WERI-Rb-1 (cell line): ENCODE results near the gene PCID2.

Experiments
- DNase-seq: peaks from one replicate; pipeline ENCODE4 v3.0.0-alpha.2; 2020
- H3K27ac ChIP-seq: fragments of 250-450 bp; sonication (Bioruptor Pico); 2 replicates; pipeline ENCODE4 v1.5.1; 2020; ENCODE audit warnings: mild to moderate bottlenecking, moderate library complexity
- H3K27me3 ChIP-seq: fragments of 250-450 bp; sonication (Bioruptor Pico); 2 replicates; pipeline ENCODE4 v1.5.1; 2021; ENCODE audit warnings: mild to moderate bottlenecking, low read depth, moderate library complexity; ENCODE audit not compliant: insufficient read depth, severe bottlenecking
- H3K36me3 ChIP-seq: fragments of 250-450 bp; sonication (Bioruptor Pico); 2 replicates; pipeline ENCODE4 v1.5.1; 2020; ENCODE audit warnings: mild to moderate bottlenecking, moderate library complexity
- H3K4me3 ChIP-seq: 2 replicates; pipeline ENCODE4 v1.5.1; 2011; ENCODE audit warnings: low read depth, mild to moderate bottlenecking, control low read depth, low read length
- H3K9me3 ChIP-seq: fragments of 250-450 bp; sonication (Bioruptor Pico); 2 replicates; pipeline ENCODE4 v1.5.1; 2021; ENCODE audit warnings: mild to moderate bottlenecking, moderate library complexity; ENCODE audit not compliant: severe bottlenecking
- TF ChIP-seq, protein P1 (sequence below): IDR thresholded peaks from 2 replicates; pipeline ENCODE4 v1.5.1; 2011; ENCODE audit warnings: low read depth, mild to moderate bottlenecking, control low read depth, inconsistent platforms, low read length

PCID2 gene

DNA sequence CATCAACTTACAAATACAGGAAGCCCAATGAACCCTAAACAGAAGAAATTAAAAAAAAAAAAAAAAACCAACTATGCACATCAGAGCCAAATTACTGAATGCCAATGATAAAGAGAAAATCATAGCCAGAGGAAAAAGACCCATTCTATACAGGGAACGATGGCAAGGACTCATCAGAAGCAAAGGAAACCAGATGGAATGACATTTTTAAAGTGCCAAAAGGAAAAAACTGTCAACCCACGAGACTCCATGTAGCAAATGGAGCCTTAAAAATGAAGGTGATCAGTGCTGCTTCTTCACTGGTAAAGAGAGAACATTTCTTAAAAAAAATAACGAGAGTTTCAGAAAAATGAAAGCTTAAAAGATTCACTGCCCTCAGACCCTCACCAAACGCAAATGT is 18.3 kb downstream of the PCID2 start:
- no peaks in the 10 kb centered on the region for H3K9me3 ChIP-seq
- no peak for DNase-seq
- no peak overlapping the region for H3K4me3 ChIP-seq
- no peaks in the 10 kb centered on the region for H3K27me3 ChIP-seq
- TF ChIP-seq, protein P1, sequence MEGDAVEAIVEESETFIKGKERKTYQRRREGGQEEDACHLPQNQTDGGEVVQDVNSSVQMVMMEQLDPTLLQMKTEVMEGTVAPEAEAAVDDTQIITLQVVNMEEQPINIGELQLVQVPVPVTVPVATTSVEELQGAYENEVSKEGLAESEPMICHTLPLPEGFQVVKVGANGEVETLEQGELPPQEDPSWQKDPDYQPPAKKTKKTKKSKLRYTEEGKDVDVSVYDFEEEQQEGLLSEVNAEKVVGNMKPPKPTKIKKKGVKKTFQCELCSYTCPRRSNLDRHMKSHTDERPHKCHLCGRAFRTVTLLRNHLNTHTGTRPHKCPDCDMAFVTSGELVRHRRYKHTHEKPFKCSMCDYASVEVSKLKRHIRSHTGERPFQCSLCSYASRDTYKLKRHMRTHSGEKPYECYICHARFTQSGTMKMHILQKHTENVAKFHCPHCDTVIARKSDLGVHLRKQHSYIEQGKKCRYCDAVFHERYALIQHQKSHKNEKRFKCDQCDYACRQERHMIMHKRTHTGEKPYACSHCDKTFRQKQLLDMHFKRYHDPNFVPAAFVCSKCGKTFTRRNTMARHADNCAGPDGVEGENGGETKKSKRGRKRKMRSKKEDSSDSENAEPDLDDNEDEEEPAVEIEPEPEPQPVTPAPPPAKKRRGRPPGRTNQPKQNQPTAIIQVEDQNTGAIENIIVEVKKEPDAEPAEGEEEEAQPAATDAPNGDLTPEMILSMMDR = no peak
- no peak overlapping the region for H3K27ac ChIP-seq
- peaks cover 94% of the 10 kb centered on the region for H3K36me3 ChIP-seq

- Histone ChIP-seq H3K4me3 (no peak overlapping the region), H3K9me3 (no peaks in the 10 kb centered on the region), H3K27me3 (no peaks in the 10 kb centered on the region), H3K36me3 (peaks cover 91% of the 10 kb centered on the region), H3K27ac (no peak overlapping the region)
- no peak for DNase-seq
- TF ChIP-seq, protein P1 = no peak
Observed at GRCh38 chr13:113187883-113188665, 20.4 kb downstream of the PCID2 start.

DNA sequence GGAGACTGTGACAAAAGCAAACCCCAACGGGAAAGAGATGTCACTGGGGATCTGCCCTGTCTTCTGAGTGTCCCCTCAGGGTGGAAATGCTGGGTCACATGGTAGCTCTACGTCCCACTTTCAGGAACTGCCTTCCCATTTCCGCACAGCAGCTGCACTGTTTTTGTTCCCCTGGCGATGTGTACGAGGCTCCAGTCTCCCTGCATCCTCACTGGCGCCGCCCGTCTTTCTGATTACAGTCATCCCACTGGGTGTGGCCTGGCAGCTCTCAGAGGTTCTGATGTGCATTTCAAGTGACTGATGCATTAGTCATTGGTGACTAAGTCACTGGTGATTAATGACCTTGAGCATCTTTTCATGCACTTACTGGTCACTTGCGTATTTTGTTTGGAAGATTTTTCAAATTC is 21.2 kb downstream of the PCID2 start:
- H3K4me3 ChIP-seq = no peak overlapping the region
- no peak overlapping the region for H3K27ac ChIP-seq
- H3K27me3 ChIP-seq = no peaks in the 10 kb centered on the region
- DNase-seq = no peak
- peaks cover 91% of the 10 kb centered on the region for H3K36me3 ChIP-seq
- H3K9me3 ChIP-seq = no peaks in the 10 kb centered on the region
- TF ChIP-seq, protein P1 = no peak

- Histone ChIP-seq H3K4me3 (no peak overlapping the region), H3K36me3 (peaks cover 90% of the 10 kb centered on the region)
Observed at GRCh38 chr13:113186061-113186900, 22.2 kb downstream of the PCID2 start.

DNA sequence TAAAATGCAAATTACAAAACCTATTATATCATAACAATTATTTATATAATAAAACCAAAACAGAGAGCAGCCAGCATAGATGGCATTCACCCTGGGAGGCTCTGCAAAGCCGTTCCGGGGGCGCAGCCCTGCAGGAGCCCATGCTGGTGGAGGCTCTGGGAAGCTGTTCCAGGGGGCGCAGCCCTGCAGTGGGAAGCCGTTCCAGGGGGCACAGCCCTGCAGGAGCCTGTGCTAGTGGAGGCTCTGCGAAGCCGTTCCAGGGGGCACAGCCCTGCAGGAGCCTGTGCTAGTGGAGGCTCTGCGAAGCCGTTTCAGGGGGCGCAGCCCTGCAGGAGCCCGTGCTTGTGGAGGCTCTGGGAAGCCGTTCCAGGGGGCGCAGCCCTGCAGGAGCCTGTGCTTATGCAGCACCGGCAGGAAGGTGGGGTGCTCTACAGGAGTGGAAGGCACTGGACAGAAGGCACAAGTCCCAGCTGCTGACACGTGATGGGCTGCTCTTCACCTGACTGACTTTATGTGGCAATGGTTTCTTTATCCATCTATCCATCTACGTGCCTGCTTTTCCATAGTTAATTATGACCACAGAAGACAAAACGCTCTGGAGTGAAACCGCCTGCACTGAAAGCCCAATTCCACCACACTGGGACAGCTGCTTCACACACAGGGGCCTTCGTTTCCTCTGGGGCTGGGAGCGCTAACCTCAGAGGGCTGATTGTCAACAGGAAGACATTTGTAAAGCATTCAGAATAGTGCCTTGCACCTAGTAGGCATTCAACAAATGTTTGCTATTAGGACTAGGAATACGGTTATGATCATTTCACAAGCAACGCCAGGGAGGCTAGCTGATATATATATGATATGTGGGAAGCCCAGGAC is 23.7 kb downstream of the PCID2 start:
- peaks cover 92% of the 10 kb centered on the region for H3K36me3 ChIP-seq
- no peaks in the 10 kb centered on the region for H3K27me3 ChIP-seq
- H3K4me3 ChIP-seq = no peak overlapping the region
- TF ChIP-seq, protein P1 = no peak
- no peaks in the 10 kb centered on the region for H3K9me3 ChIP-seq
- no peak overlapping the region for H3K27ac ChIP-seq
- DNase-seq = no peak

More at GRCh38 chr13:113186061-113186900, 22.2 kb downstream of the PCID2 start:
- no peak for DNase-seq
- Histone ChIP-seq H3K9me3 (no peaks in the 10 kb centered on the region), H3K27ac (no peak overlapping the region), H3K27me3 (no peaks in the 10 kb centered on the region)
- TF ChIP-seq, protein P1 = no peak
